Hepatocyte (in vitro differentiated cells): ENCODE measurements around the gene SEMA5A. TPM values are rescaled to one million over a fixed set of nuclear protein-coding genes. Genes with fewer than 3 reads are reported as not detected.

Experiments
- DNase-seq: peaks from one replicate; pipeline ENCODE4 v3.0.0-alpha.2; 2016; ENCODE audit warnings: low spot score
- H2AFZ ChIP-seq: fragments of 200-600 bp; sonication (generic); 2 replicates; pipeline ENCODE4 v1.6.0; 2016; ENCODE audit warnings: antibody characterized with exemption, mild to moderate bottlenecking
- H3K27ac ChIP-seq: fragments of 200-600 bp; sonication (generic); 2 replicates; pipeline ENCODE4 v1.5.1; 2016; ENCODE audit warnings: mild to moderate bottlenecking
- H3K27me3 ChIP-seq: fragments of 200-600 bp; sonication (generic); 2 replicates; pipeline ENCODE4 v1.6.1; 2016
- H3K36me3 ChIP-seq: fragments of 200-600 bp; sonication (generic); replicated peaks from 2 replicates; pipeline ENCODE4 v1.5.1; 2016; ENCODE audit warnings: low read depth; ENCODE audit not compliant: insufficient read depth
- H3K4me1 ChIP-seq: fragments of 200-600 bp; sonication (generic); 2 replicates; pipeline ENCODE4 v1.5.1; 2016; ENCODE audit warnings: mild to moderate bottlenecking, moderate library complexity; ENCODE audit not compliant: insufficient read depth
- H3K4me2 ChIP-seq: fragments of 200-600 bp; sonication (generic); 2 replicates; pipeline ENCODE4 v1.6.0; 2016
- H3K4me3 ChIP-seq: fragments of 200-600 bp; sonication (generic); 2 replicates; pipeline ENCODE4 v1.5.1; 2016; ENCODE audit warnings: mild to moderate bottlenecking
- H3K79me2 ChIP-seq: fragments of 200-600 bp; sonication (generic); 2 replicates; pipeline ENCODE4 v1.6.0; 2017; ENCODE audit warnings: mild to moderate bottlenecking
- H3K9me2 ChIP-seq: fragments of 200-600 bp; sonication (generic); replicated peaks from 2 replicates; pipeline ENCODE4 v1.6.0; 2017; ENCODE audit warnings: mild to moderate bottlenecking; ENCODE audit not compliant: insufficient read depth
- H3K9me3 ChIP-seq: fragments of 200-600 bp; sonication (generic); 2 replicates; pipeline ENCODE4 v1.5.1; 2016; ENCODE audit warnings: low read depth, mild to moderate bottlenecking
- H4K20me1 ChIP-seq: fragments of 200-600 bp; sonication (generic); 2 replicates; pipeline ENCODE4 v1.6.0; 2016; ENCODE audit warnings: mild to moderate bottlenecking; ENCODE audit not compliant: insufficient read depth, poor library complexity, severe bottlenecking
- CTCF ChIP-seq: fragments of 200-600 bp; sonication (generic); IDR thresholded peaks from 2 replicates; pipeline ENCODE4 v1.5.1; 2016; ENCODE audit warnings: antibody characterized with exemption, mild to moderate bottlenecking; ENCODE audit not compliant: poor library complexity
- EZH2 ChIP-seq: fragments of 200-600 bp; sonication (generic); IDR thresholded peaks from 2 replicates; pipeline ENCODE4 v1.6.1; 2016; ENCODE audit warnings: antibody characterized with exemption, mild to moderate bottlenecking, borderline replicate concordance
- EZH2phosphoT487 ChIP-seq: fragments of 200-600 bp; sonication (generic); IDR thresholded peaks from one replicate; pipeline ENCODE4 v1.6.1; 2018; ENCODE audit warnings: antibody characterized with exemption, mild to moderate bottlenecking, low read depth, moderate library complexity; ENCODE audit not compliant: unreplicated experiment, severe bottlenecking
- WGBS: methylation state at CpG from one replicate; pipeline ENCODE4 v1.1.6; 2016; ENCODE audit warnings: low lambda C conversion rate; ENCODE audit errors: missing lambda C conversion rate; 5-methylcytosine and 5-hydroxymethylcytosine counted together
- polyA plus RNA-seq: library from polyadenylated mRNA; unstranded; fragments of >200 nt; fragmentation: Nextera tagmentation; extraction: Ambion mirVana; gene quantifications from 2 replicates; pipeline ENCODE4 v1.2.1, GENCODE V29; 2016
- total RNA-seq: library from RNA; depleted of rRNA; stranded (reverse); fragments of >200 nt; gene quantifications from 2 replicates; pipeline ENCODE4 v1.2.3, GENCODE V29; 2014

SEMA5A gene
- total and polyA plus RNA-seq, 2 experiments from 2014 or later, result 10.7 to 21.7 TPM

- no peaks in the 10 kb centered on the region for H3K36me3 ChIP-seq
- peak overlapping the region; percentile 67 for H2AFZ ChIP-seq
- H3K4me2 ChIP-seq, result peak overlapping the region; percentile 96
- H3K79me2 ChIP-seq, result peaks cover 63% of the 10 kb centered on the region
- peaks cover 10% of the 10 kb centered on the region for H3K4me1 ChIP-seq
- no peaks in the 10 kb centered on the region for H3K9me3 ChIP-seq
- H3K9me2 ChIP-seq, result no peaks in the 10 kb centered on the region
- H3K4me3 ChIP-seq, result peak overlapping the region; percentile 95
- H3K27me3 ChIP-seq, result peaks cover 5% of the 10 kb centered on the region
- H4K20me1 ChIP-seq, result no peaks in the 10 kb centered on the region
- TF ChIP-seq CTCF (no peak), EZH2phosphoT487 (no peak), EZH2 (no peak)
- H3K27ac ChIP-seq, result peak overlapping the region; percentile 61
- WGBS, result under 1% methylated on average over 65 of the region's 82 CpGs
- peak; percentile 27 for DNase-seq
Measured at GRCh38 chr5:9545136-9545991, 511 bp downstream of the SEMA5A start.

- peak; percentile 92 for DNase-seq
- Histone ChIP-seq H3K36me3 (no peaks in the 10 kb centered on the region), H3K9me2 (no peaks in the 10 kb centered on the region), H3K4me2 (peak overlapping the region; percentile 96), H3K4me1 (peaks cover 10% of the 10 kb centered on the region), H2AFZ (peak overlapping the region; percentile 55), H3K27ac (peak overlapping the region; percentile 67), H4K20me1 (no peaks in the 10 kb centered on the region), H3K4me3 (peak overlapping the region; percentile 95), H3K79me2 (peaks cover 65% of the 10 kb centered on the region), H3K27me3 (peaks cover 5% of the 10 kb centered on the region), H3K9me3 (no peaks in the 10 kb centered on the region)
- TF ChIP-seq EZH2 (no peak), CTCF (peak; percentile 98)
- under 1% methylated on average over 45 of the region's 45 CpGs for WGBS
Measured at GRCh38 chr5:9544502-9545135, 1.3 kb downstream of the SEMA5A start.

GRCh38 chr5:9544056-9544455, 1.8 kb downstream of the SEMA5A start:
- no peaks in the 10 kb centered on the region for H3K9me2 ChIP-seq
- no peak for DNase-seq
- no peaks in the 10 kb centered on the region for H3K9me3 ChIP-seq
- H3K4me1 ChIP-seq, result peaks cover 10% of the 10 kb centered on the region
- H4K20me1 ChIP-seq, result no peaks in the 10 kb centered on the region
- WGBS, result 31% methylated on average over 6 of the region's 6 CpGs
- no peaks in the 10 kb centered on the region for H3K36me3 ChIP-seq
- H2AFZ ChIP-seq, result peak overlapping the region; percentile 55
- TF ChIP-seq EZH2 (no peak), EZH2phosphoT487 (no peak)
- H3K4me2 ChIP-seq, result peak overlapping the region; percentile 96
- H3K27me3 ChIP-seq, result peaks cover 5% of the 10 kb centered on the region
- peak overlapping the region; percentile 95 for H3K4me3 ChIP-seq
- H3K27ac ChIP-seq, result peak overlapping the region; percentile 67
- H3K79me2 ChIP-seq, result peaks cover 62% of the 10 kb centered on the region
